GM10248 (cell line): ENCODE results near the gene IL1RAPL1.

Experiments used
- CTCF ChIA-PET: fragments of 300-600 bp; sonication (Branson Sonifier 250); formaldehyde crosslinking; extraction: SDS; loops from one replicate; lab custom pipeline; 2021; ENCODE audit warnings: antibody characterized with exemption; lab: Yijun Ruan, JAX
- POLR2A ChIA-PET: fragments of 350-650 bp; sonication (Branson Sonifier 250); formaldehyde crosslinking; extraction: SDS; loops from one replicate; lab custom pipeline; 2020; ENCODE audit warnings: antibody characterized with exemption; lab: Yijun Ruan, JAX
- DNase-seq: peaks from one replicate; pipeline ENCODE4 v3.0.0; 2012; ENCODE audit errors: extremely low spot score
- CTCF ChIP-seq: IDR thresholded peaks from 2 replicates; pipeline ENCODE4 v1.5.1; 2012; ENCODE audit warnings: mild to moderate bottlenecking, low read depth; ENCODE audit errors: extremely low read depth, missing control alignments, control extremely low read depth

The IL1RAPL1 gene

GRCh38 chrX:29652484-29652883, 1065.2 kb downstream of the IL1RAPL1 start:
- POLR2A ChIA-PET = no interaction called here
- CTCF ChIA-PET = no interaction called here
- no peak for DNase-seq
- no peak for TF ChIP-seq CTCF

GRCh38 chrX:29653721-29654120, 1066.5 kb downstream of the IL1RAPL1 start:
- TF ChIP-seq CTCF = no peak
- no peak for DNase-seq
- ChIA-PET CTCF (no interaction called here), POLR2A (no interaction called here)

- CTCF ChIA-PET = no interaction called here
- DNase-seq = no peak
- TF ChIP-seq CTCF = no peak
- POLR2A ChIA-PET = no interaction called here
Observed at GRCh38 chrX:29659911-29660310, 1072.7 kb downstream of the IL1RAPL1 start.

- CTCF ChIA-PET = no interaction called here
- no peak for TF ChIP-seq CTCF
- DNase-seq = no peak
- POLR2A ChIA-PET = no interaction called here
Observed at GRCh38 chrX:29661290-29661689, 1074.0 kb downstream of the IL1RAPL1 start.

GRCh38 chrX:29662101-29662500, 1074.9 kb downstream of the IL1RAPL1 start:
- no peak for DNase-seq
- TF ChIP-seq CTCF = no peak
- CTCF ChIA-PET = no interaction called here
- POLR2A ChIA-PET = no interaction called here

- CTCF ChIA-PET = no interaction called here
- no peak for DNase-seq
- POLR2A ChIA-PET = no interaction called here
Observed at GRCh38 chrX:29662759-29663503, 1075.7 kb downstream of the IL1RAPL1 start.

More at GRCh38 chrX:29662759-29663503, 1075.7 kb downstream of the IL1RAPL1 start:
- TF ChIP-seq CTCF = no peak
